WERI-Rb-1 (cell line): ENCODE results near the gene PITRM1.
"Not testable (repeated sequence)": the region's sequence is repeated elsewhere in the genome, so short reads cannot be mapped to it uniquely, and the experiment has no call there.

Experiments
- DNase-seq: peaks from one replicate; pipeline ENCODE4 v3.0.0-alpha.2; 2020
- H3K27ac ChIP-seq: fragments of 250-450 bp; sonication (Bioruptor Pico); 2 replicates; pipeline ENCODE4 v1.5.1; 2020; ENCODE audit warnings: mild to moderate bottlenecking, moderate library complexity
- H3K27me3 ChIP-seq: fragments of 250-450 bp; sonication (Bioruptor Pico); 2 replicates; pipeline ENCODE4 v1.5.1; 2021; ENCODE audit warnings: mild to moderate bottlenecking, low read depth, moderate library complexity; ENCODE audit not compliant: insufficient read depth, severe bottlenecking
- H3K36me3 ChIP-seq: fragments of 250-450 bp; sonication (Bioruptor Pico); 2 replicates; pipeline ENCODE4 v1.5.1; 2020; ENCODE audit warnings: mild to moderate bottlenecking, moderate library complexity
- H3K4me3 ChIP-seq: 2 replicates; pipeline ENCODE4 v1.5.1; 2011; ENCODE audit warnings: low read depth, mild to moderate bottlenecking, control low read depth, low read length
- H3K9me3 ChIP-seq: fragments of 250-450 bp; sonication (Bioruptor Pico); 2 replicates; pipeline ENCODE4 v1.5.1; 2021; ENCODE audit warnings: mild to moderate bottlenecking, moderate library complexity; ENCODE audit not compliant: severe bottlenecking
- TF ChIP-seq, protein P1 (sequence below): IDR thresholded peaks from 2 replicates; pipeline ENCODE4 v1.5.1; 2011; ENCODE audit warnings: low read depth, mild to moderate bottlenecking, control low read depth, inconsistent platforms, low read length

PITRM1 gene

DNA sequence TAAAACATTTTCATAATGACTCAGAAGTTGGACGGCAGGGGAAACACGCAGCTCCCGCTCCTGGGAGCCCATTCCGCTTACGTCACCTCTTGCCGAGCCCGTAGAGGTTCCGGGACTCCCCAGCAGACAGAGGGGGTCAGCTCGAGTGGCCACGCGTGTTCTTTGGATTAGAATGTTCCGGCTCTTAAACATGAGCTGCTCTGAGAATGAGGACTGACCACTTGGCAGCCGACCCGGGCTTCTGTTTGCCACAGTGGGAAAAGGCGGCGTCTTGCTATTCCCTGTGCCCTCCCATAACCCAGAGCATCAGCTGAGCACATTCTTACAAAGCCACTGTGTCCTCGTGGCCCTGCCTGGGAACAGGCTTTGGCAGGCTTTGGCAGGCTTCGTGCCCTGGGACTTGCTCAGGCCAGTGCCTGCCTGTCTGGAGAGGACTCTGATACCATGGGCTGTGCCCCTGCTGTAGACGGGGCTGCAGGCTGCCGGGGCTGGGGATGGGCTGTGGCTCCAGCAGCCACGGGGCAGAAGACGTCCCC, 65.1 kb downstream of the PITRM1 start:
- H3K9me3 ChIP-seq: no peaks in the 10 kb centered on the region
- no peak for DNase-seq
- no peaks in the 10 kb centered on the region; the same call in 1 of the 2 replicates for H3K36me3 ChIP-seq
- no peak overlapping the region for H3K4me3 ChIP-seq
- H3K27me3 ChIP-seq: no peaks in the 10 kb centered on the region
- H3K27ac ChIP-seq: no peak overlapping the region
- TF ChIP-seq, protein P1, sequence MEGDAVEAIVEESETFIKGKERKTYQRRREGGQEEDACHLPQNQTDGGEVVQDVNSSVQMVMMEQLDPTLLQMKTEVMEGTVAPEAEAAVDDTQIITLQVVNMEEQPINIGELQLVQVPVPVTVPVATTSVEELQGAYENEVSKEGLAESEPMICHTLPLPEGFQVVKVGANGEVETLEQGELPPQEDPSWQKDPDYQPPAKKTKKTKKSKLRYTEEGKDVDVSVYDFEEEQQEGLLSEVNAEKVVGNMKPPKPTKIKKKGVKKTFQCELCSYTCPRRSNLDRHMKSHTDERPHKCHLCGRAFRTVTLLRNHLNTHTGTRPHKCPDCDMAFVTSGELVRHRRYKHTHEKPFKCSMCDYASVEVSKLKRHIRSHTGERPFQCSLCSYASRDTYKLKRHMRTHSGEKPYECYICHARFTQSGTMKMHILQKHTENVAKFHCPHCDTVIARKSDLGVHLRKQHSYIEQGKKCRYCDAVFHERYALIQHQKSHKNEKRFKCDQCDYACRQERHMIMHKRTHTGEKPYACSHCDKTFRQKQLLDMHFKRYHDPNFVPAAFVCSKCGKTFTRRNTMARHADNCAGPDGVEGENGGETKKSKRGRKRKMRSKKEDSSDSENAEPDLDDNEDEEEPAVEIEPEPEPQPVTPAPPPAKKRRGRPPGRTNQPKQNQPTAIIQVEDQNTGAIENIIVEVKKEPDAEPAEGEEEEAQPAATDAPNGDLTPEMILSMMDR: no peak

DNA sequence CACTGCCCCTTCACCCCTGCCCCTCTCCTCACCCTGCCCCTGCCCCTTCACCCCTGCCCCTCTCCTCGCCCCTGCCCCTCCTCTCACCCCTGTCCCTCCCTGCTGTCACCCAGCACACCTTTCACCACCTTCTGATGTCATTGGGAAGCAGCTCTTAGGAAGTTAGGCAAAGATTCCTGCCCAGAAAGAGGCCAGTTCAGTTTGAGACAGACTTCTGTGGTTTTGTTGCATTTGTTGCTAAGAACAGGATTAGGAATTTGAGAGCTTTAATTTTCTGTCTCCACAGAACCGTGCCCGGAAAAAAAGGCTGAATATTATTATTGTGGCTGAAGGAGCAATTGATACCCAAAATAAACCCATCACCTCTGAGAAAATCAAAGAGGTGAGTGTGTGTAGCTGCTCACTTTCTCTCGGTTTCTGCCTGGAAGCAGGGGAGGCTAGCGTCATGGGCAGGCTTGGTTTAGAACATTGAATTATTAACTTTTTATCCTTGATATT, 65.6 kb downstream of the PITRM1 start:
- H3K27me3 ChIP-seq: no peaks in the 10 kb centered on the region
- H3K9me3 ChIP-seq: no peaks in the 10 kb centered on the region
- TF ChIP-seq, protein P1: no peak
- no peak for DNase-seq
- no peaks in the 10 kb centered on the region for H3K36me3 ChIP-seq
- H3K27ac ChIP-seq: no peak overlapping the region
- no peak overlapping the region for H3K4me3 ChIP-seq

GRCh38 chr10:3106328-3106727, 66.3 kb downstream of the PITRM1 start:
- H3K27me3 ChIP-seq, H3K9me3 ChIP-seq, DNase-seq, H3K27ac ChIP-seq, H3K4me3 ChIP-seq, H3K36me3 ChIP-seq: not testable (repeated sequence)

DNA sequence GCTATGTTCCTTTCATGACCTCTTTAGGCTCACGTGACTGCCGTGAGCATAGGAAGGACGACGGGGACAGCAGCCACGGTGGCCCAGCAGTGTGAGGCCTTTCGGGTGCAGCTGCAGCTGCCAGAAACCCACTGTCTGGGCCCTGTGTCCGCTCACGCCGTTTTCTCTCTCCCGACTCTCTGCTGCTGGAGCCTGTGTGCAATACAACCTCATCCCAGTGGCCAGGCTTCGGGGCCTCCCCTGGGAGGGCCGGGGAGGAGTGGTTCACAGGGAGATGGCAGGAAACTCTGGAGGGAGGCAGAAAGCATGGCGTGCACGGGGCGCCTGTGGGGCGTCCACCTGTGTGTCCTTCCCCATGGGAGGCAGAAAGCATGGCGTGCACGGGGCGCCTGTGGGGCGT, 66.7 kb downstream of the PITRM1 start:
- Histone ChIP-seq H3K36me3 (no peaks in the 10 kb centered on the region), H3K27me3 (no peaks in the 10 kb centered on the region), H3K4me3 (no peak overlapping the region), H3K9me3 (no peaks in the 10 kb centered on the region), H3K27ac (no peak overlapping the region)
- no peak for DNase-seq
- TF ChIP-seq, protein P1: no peak

DNA sequence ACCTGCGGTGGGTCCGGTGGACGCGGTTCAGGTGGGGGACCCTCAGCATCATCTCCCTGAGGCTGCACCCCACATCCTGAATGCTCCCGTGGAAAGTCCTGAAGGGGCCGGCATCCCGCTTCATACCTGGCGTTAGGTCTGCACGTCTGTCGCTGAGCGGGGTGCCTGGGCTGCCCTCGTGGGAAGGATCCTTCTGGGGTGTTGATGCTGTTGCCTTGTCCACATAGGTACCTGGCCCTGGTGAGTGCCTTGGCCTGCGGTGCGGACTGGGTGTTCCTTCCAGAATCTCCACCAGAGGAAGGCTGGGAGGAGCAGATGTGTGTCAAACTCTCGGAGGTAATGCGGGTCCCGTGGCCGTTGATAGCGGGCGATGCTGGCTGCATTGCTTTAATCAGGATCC, 67.4 kb downstream of the PITRM1 start:
- Histone ChIP-seq H3K27ac (no peak overlapping the region), H3K4me3 (no peak overlapping the region), H3K9me3 (no peaks in the 10 kb centered on the region), H3K36me3 (no peaks in the 10 kb centered on the region), H3K27me3 (no peaks in the 10 kb centered on the region)
- no peak for DNase-seq
- TF ChIP-seq, protein P1: no peak

- Histone ChIP-seq H3K36me3 (peaks cover 3% of the 10 kb centered on the region), H3K9me3 (no peaks in the 10 kb centered on the region), H3K27me3 (no peaks in the 10 kb centered on the region), H3K27ac (no peak overlapping the region), H3K4me3 (no peak overlapping the region)
- TF ChIP-seq, protein P1: no peak
- no peak for DNase-seq
These were observed 68.2 kb downstream of the PITRM1 start for GRCh38 chr10:3104251-3104918.
